HEK293T (cell line): ENCODE data around the gene COL4A3.

ENCODE experiments used
- FOXK2 ChIP-seq: fragments of 450-650 bp; IDR thresholded peaks from 2 replicates; pipeline ENCODE4 v1.6.1; 2016; ENCODE audit warnings: mild to moderate bottlenecking
- FOXM1 ChIP-seq: fragments of 450-650 bp; IDR thresholded peaks from 2 replicates; pipeline ENCODE4 v1.6.1; 2017; ENCODE audit warnings: mild to moderate bottlenecking, borderline replicate concordance

DNA sequence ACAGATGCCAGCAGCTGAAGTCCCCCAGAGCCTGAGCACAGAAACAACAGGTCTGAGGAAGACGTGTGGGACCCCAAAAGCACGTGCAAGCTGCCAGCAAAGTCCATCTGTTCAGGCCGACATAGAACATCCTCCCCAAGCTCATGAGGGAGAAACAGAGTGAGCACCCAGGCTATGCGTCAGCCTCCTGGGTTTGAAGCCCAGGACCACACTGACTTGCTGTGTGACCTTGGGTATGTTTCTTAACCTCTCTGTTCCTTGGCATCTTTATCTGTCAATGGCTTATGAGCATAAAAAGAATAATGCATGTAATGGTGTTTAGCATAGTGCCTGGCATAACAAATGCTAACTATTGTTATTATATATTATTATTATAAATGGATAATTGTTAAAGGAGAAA lies 40.7 kb upstream of the COL4A3 start:
- TF ChIP-seq FOXM1: no peak
- no peak for TF ChIP-seq FOXK2
